ENCODE measurements around the gene UBC.

The UBC gene

DNA sequence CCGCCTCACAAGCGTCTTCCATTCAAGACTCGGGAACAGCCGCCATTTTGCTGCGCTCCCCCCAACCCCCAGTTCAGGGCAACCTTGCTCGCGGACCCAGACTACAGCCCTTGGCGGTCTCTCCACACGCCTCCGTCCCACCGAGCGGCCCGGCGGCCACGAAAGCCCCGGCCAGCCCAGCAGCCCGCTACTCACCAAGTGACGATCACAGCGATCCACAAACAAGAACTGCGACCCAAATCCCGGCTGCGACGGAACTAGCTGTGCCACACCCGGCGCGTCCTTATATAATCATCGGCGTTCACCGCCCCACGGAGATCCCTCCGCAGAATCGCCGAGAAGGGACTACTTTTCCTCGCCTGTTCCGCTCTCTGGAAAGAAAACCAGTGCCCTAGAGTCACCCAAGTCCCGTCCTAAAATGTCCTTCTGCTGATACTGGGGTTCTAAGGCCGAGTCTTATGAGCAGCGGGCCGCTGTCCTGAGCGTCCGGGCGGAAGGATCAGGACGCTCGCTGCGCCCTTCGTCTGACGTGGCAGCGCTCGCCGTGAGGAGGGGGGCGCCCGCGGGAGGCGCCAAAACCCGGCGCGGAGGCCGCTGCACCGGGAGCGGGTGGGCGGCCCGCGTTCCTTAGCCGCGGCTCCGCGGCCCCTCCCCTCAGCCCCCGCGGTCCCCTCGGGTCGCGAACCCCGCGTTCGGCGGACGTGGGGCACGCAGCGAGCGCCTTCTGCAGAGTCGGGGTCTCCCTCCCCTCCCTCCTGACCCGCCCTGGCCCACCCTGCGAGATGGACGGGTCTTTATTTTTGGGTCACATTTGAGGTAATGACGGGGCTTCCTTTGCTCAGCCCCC lies at the start of gene UBC:
TSS of gene UBC (minus strand) at position 259 of the 847 bp plus-strand sequence. CDS start 879 bp downstream, outside the sequence.
- TF ChIP-seq, protein P1, sequence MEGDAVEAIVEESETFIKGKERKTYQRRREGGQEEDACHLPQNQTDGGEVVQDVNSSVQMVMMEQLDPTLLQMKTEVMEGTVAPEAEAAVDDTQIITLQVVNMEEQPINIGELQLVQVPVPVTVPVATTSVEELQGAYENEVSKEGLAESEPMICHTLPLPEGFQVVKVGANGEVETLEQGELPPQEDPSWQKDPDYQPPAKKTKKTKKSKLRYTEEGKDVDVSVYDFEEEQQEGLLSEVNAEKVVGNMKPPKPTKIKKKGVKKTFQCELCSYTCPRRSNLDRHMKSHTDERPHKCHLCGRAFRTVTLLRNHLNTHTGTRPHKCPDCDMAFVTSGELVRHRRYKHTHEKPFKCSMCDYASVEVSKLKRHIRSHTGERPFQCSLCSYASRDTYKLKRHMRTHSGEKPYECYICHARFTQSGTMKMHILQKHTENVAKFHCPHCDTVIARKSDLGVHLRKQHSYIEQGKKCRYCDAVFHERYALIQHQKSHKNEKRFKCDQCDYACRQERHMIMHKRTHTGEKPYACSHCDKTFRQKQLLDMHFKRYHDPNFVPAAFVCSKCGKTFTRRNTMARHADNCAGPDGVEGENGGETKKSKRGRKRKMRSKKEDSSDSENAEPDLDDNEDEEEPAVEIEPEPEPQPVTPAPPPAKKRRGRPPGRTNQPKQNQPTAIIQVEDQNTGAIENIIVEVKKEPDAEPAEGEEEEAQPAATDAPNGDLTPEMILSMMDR (IDR thresholded peaks at IDR 0.05; ENCODE audit: low read depth, low read length, missing control alignments): no peak
- peak within 1 kb of the TSS; percentile 99 for H3K4me3 ChIP-seq (replicated peaks; ENCODE audit: low read depth, low read length)
- peak; percentile 75 for DNase-seq (ENCODE audit: extremely low read depth, low read depth)

DNA sequence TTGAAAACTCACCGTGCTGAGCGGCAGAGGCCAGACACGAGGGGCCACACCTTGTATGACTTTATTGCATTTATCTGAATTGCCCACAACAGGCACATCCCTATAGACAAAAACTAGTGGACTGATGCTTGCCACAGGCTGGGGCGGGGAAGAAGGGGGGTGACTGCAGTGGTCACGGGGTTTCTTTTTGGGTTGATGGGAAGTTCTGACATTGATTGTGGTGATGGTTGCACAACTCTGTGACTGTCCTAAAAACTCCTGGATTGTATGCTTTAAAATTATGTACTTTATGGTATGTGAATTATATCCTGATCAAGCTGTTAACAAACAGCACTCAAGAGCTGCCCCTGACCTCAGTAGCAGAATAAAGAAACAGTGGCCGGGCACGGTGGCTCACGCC lies 48.8 kb upstream of the UBC start:
- TF ChIP-seq, protein P1 (IDR thresholded peaks at IDR 0.05; ENCODE audit: low read depth, low read length, missing control alignments): no peak
- no peak for DNase-seq (ENCODE audit: extremely low read depth, low read depth)
- H3K4me3 ChIP-seq (replicated peaks; ENCODE audit: low read depth, low read length): no peak overlapping the region

DNA sequence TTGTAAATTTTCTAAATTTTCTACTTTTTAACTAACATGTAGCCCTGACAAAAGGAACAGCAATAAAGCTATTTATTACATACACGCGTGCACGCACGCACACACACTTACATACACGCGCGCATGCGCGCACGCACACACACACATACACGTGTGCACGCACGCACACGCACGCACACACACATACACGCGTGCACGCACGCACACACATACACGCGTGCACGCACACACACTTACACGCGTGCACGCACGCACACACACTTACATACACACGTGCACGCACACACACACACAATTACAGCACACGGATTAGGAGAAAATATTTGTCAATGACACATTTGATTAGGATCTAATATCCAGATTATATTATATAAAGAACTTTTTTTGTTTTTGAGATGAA lies 46.6 kb upstream of the UBC start:
- TF ChIP-seq, protein P1 (IDR thresholded peaks at IDR 0.05; ENCODE audit: low read depth, low read length, missing control alignments): no peak
- H3K4me3 ChIP-seq (replicated peaks; ENCODE audit: low read depth, low read length): no peak overlapping the region
- DNase-seq (ENCODE audit: extremely low read depth, low read depth): no peak

DNA sequence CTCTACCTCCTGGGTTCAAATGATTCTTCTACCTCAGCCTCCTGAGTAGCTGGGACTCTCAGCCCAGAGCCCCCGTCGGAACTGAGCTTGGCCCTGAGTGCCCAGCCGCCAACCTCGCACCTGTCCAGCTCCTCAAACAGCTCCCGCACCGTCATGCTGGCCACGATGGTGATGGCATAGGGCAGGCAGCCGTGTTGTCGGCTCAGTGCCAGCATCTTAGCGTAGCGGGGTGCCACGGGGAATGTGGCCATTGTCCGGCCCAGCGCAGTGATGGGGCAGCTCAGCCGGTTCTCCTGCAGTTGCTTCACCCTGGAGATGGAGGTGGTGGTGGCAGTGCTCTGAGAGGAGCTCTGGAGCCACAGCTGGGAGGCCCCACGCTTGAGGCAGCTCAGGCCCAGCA lies 42.1 kb upstream of the UBC start:
- TF ChIP-seq, protein P1 (IDR thresholded peaks at IDR 0.05; ENCODE audit: low read depth, low read length, missing control alignments): no peak
- H3K4me3 ChIP-seq (replicated peaks; ENCODE audit: low read depth, low read length): no peak overlapping the region
- no peak for DNase-seq (ENCODE audit: extremely low read depth, low read depth)

DNA sequence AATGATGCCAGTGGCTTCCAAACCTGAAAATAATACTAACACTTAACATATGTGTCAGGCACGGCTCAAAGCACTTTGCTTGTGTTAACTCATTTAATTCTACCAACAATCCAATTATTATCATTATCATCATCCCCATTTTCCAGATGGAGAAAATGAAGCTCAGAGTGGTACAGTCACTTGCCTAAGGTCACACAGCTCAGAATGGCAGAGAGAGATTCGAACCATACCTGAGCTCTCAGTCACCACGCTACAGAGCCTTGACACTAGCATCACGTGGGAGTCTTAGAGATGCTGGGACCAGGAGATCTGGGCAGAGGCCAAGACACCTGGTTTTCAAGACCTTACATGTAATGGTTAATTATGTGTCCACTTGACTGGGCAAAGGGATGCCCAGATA lies 40.3 kb upstream of the UBC start:
- DNase-seq (ENCODE audit: extremely low read depth, low read depth): no peak
- TF ChIP-seq, protein P1 (IDR thresholded peaks at IDR 0.05; ENCODE audit: low read depth, low read length, missing control alignments): no peak
- no peak overlapping the region for H3K4me3 ChIP-seq (replicated peaks; ENCODE audit: low read depth, low read length)

DNA sequence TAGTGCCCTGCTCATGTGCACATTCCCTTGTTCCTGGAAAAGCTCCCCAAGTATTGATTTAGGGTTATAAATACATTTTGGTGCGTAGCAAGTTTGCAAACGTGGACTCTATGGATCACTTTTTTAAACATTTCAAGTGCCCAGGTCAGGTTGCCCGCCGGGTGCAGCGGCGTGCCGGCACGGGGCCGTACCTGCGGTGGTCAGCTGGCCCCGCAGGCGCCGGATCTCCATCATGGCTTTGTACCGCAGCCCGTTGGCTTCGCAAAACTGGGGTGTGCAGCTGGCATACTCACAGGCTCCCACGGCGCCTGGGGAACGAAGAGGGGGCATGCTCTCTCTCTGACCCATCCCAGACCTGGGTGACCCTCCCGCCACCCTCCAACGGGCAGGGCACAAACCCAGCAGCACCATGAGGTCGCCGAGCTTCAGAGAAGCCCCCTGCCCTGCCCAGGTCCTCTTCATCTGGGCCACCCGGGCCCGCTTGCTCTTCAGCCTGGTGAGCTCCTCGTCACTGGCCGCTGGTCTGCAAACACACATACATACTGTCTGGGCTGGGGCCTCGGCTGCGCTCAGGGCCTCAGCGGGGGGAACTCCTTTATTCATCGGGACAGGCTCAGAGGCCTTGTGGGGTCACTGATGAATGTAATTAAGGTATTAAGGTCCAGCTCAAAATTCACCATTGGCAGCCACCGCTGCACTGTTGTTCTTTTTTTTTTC lies 39.4 kb upstream of the UBC start:
- DNase-seq (ENCODE audit: extremely low read depth, low read depth): no peak
- TF ChIP-seq, protein P1 (IDR thresholded peaks at IDR 0.05; ENCODE audit: low read depth, low read length, missing control alignments): no peak
- H3K4me3 ChIP-seq (replicated peaks; ENCODE audit: low read depth, low read length): no peak overlapping the region

Data from HFF-Myc (cell line).